Kidney glomerular epithelial cell (primary cell): Measurements from ENCODE around the gene PDE3A.
"Not testable (repeated sequence)": the region's sequence is repeated elsewhere in the genome, so short reads cannot be mapped to it uniquely, and the experiment has no call there.

Experiments used
- DNase-seq: peaks from one replicate; lab custom pipeline; 2025; lab: John Stamatoyannopoulos, UW

The PDE3A gene

GRCh38 chr12:20368114-20368650, at the start of gene PDE3A:
Gene PDE3A (plus strand): TSS chr12:20368537. CDS start chr12:20369285, 748 bp downstream.
- peak; percentile 89 for DNase-seq

- no peak for DNase-seq
Observed at GRCh38 chr12:20319366-20319765, 49.0 kb upstream of the PDE3A start.

- no peak for DNase-seq
Observed at GRCh38 chr12:20320552-20320951, 47.8 kb upstream of the PDE3A start.

GRCh38 chr12:20330826-20331505, 37.4 kb upstream of the PDE3A start:
- DNase-seq, result not testable (repeated sequence)

- DNase-seq, result peak; percentile 85
Observed at GRCh38 chr12:20339060-20339459, 29.3 kb upstream of the PDE3A start.

GRCh38 chr12:20342111-20342510, 26.2 kb upstream of the PDE3A start:
- DNase-seq, result peak; percentile 91

- DNase-seq, result no peak
Observed at GRCh38 chr12:20345866-20346265, 22.5 kb upstream of the PDE3A start.

- no peak for DNase-seq
Observed at GRCh38 chr12:20350026-20350425, 18.3 kb upstream of the PDE3A start.

- DNase-seq, result peak; percentile 12
Observed at GRCh38 chr12:20350495-20350894, 17.8 kb upstream of the PDE3A start.

GRCh38 chr12:20351406-20351805, 16.9 kb upstream of the PDE3A start:
- no peak for DNase-seq

GRCh38 chr12:20356048-20356447, 12.3 kb upstream of the PDE3A start:
- DNase-seq, result no peak

- no peak for DNase-seq
Observed at GRCh38 chr12:20360407-20360806, 7.9 kb upstream of the PDE3A start.

- no peak for DNase-seq
Observed at GRCh38 chr12:20361416-20361815, 6.9 kb upstream of the PDE3A start.

- no peak for DNase-seq
Observed at GRCh38 chr12:20364501-20364900, 3.8 kb upstream of the PDE3A start.

- DNase-seq, result no peak
Observed at GRCh38 chr12:20366776-20367409, 1.4 kb upstream of the PDE3A start.

GRCh38 chr12:20367583-20368113, 689 bp upstream of the PDE3A start:
- DNase-seq, result no peak

GRCh38 chr12:20368651-20369304, 441 bp downstream of the PDE3A start:
- peak; percentile 57 for DNase-seq

GRCh38 chr12:20369305-20370013, 1.1 kb downstream of the PDE3A start:
- DNase-seq, result peak; percentile 69

- DNase-seq, result no peak
Observed at GRCh38 chr12:20370014-20370386, 1.7 kb downstream of the PDE3A start.

GRCh38 chr12:20370866-20371519, 2.7 kb downstream of the PDE3A start:
- DNase-seq, result no peak

- DNase-seq, result no peak
Observed at GRCh38 chr12:20372326-20373096, 4.2 kb downstream of the PDE3A start.
